Mesenchymal stem cell (in vitro differentiated cells and primary cell): Measurements from ENCODE around the gene ENDOD1.

Experiments
- DNase-seq: peaks from one replicate; pipeline ENCODE4 v3.0.0-alpha.2; 2013
- H2AFZ ChIP-seq: one replicate; pipeline ENCODE4 v1.6.1; 2013; ENCODE audit warnings: low read depth, mild to moderate bottlenecking, control low read depth, inconsistent platforms, low read length, moderate library complexity
- H2AK5ac ChIP-seq: 2 replicates; pipeline ENCODE4 v1.6.1; 2013; ENCODE audit warnings: low read length, moderate library complexity, mild to moderate bottlenecking, inconsistent platforms; ENCODE audit not compliant: severe bottlenecking
- H2BK120ac ChIP-seq: one replicate; pipeline ENCODE4 v1.6.1; 2013; ENCODE audit warnings: low read depth, mild to moderate bottlenecking, inconsistent platforms, low read length, moderate library complexity
- H2BK12ac ChIP-seq, 2 experiments: one replicate each; pipeline ENCODE4 v1.6.1; 2013; ENCODE audit warnings: inconsistent platforms in 2 of 2, low read length in 2 of 2, mild to moderate bottlenecking in 2 of 2, moderate library complexity in 2 of 2, control low read depth in 1 of 2
- H2BK15ac ChIP-seq: one replicate; pipeline ENCODE4 v1.6.1; 2013; ENCODE audit warnings: mild to moderate bottlenecking, low read depth, inconsistent platforms; ENCODE audit not compliant: poor library complexity, severe bottlenecking
- H2BK5ac ChIP-seq: 2 replicates; pipeline ENCODE4 v1.6.1; 2013; ENCODE audit warnings: low read depth, mild to moderate bottlenecking, low read length, control low read depth, inconsistent platforms; ENCODE audit not compliant: poor library complexity, severe bottlenecking
- H3K14ac ChIP-seq, 2 experiments: one replicate each; pipeline ENCODE4 v1.6.1; 2013; ENCODE audit warnings: inconsistent platforms in 2 of 2, low read length in 2 of 2, control low read depth in 1 of 2, mild to moderate bottlenecking in 1 of 2, moderate library complexity in 1 of 2
- H3K18ac ChIP-seq, 2 experiments: one replicate each; pipeline ENCODE4 v1.6.1; 2013; ENCODE audit warnings: inconsistent platforms in 2 of 2, low read length in 2 of 2, control low read depth in 1 of 2, low read depth in 1 of 2, mild to moderate bottlenecking in 1 of 2
- H3K23ac ChIP-seq, 2 experiments: one replicate each; pipeline ENCODE4 v1.6.1; 2013; ENCODE audit warnings: inconsistent platforms in 2 of 2, low read length in 2 of 2, mild to moderate bottlenecking in 2 of 2, moderate library complexity in 2 of 2, control low read depth in 1 of 2
- H3K27ac ChIP-seq: 2 replicates; pipeline ENCODE4 v1.5.1; 2013; ENCODE audit warnings: mild to moderate bottlenecking, moderate library complexity, low read length, control low read depth, inconsistent platforms; ENCODE audit not compliant: poor library complexity, severe bottlenecking
- H3K27me3 ChIP-seq, 2 experiments: 2 replicates each; pipeline versions ENCODE4 v1.6.1 to v1.7.0; 2013; ENCODE audit warnings: low read length in 2 of 2, mild to moderate bottlenecking in 2 of 2, moderate library complexity in 2 of 2, control low read depth in 1 of 2, inconsistent platforms in 1 of 2; ENCODE audit not compliant: control insufficient read depth in 1 of 2, insufficient read depth in 1 of 2
- H3K36me3 ChIP-seq, 2 experiments: 2 replicates each; pipeline versions ENCODE4 v1.6.1 to v1.7.0; 2013; ENCODE audit warnings: low read length in 2 of 2, control low read depth in 1 of 2, inconsistent platforms in 1 of 2, low read depth in 1 of 2, mild to moderate bottlenecking in 1 of 2; ENCODE audit not compliant: insufficient read depth in 2 of 2, control insufficient read depth in 1 of 2
- H3K4ac ChIP-seq, 2 experiments: one replicate each; pipeline ENCODE4 v1.6.1; 2013; ENCODE audit warnings: inconsistent platforms in 2 of 2, low read length in 2 of 2, mild to moderate bottlenecking in 2 of 2, moderate library complexity in 2 of 2, control low read depth in 1 of 2, low read depth in 1 of 2
- H3K4me1 ChIP-seq: 2 replicates; pipeline ENCODE4 v1.6.1; 2013; ENCODE audit warnings: low read depth, low read length, control low read depth; ENCODE audit not compliant: control insufficient read depth, insufficient read depth
- H3K4me2 ChIP-seq: 2 replicates; pipeline ENCODE4 v1.6.1; 2013; ENCODE audit warnings: low read length, mild to moderate bottlenecking, inconsistent platforms; ENCODE audit not compliant: poor library complexity, severe bottlenecking
- H3K4me3 ChIP-seq, 2 experiments: 2 replicates each; pipeline versions ENCODE4 v1.5.1 to v1.7.0; 2013; ENCODE audit warnings: low read length in 2 of 2, mild to moderate bottlenecking in 2 of 2, control low read depth in 1 of 2, low read depth in 1 of 2; ENCODE audit not compliant: insufficient read depth in 1 of 2
- H3K79me1 ChIP-seq: replicated peaks from 2 replicates; pipeline ENCODE4 v1.6.1; 2013; ENCODE audit warnings: mild to moderate bottlenecking, control low read depth, low read length, inconsistent platforms; ENCODE audit not compliant: poor library complexity, severe bottlenecking
- H3K9ac ChIP-seq: 2 replicates; pipeline ENCODE4 v1.7.0; 2013; ENCODE audit warnings: mild to moderate bottlenecking, low read length, moderate library complexity
- H3K9me3 ChIP-seq: 2 replicates; pipeline ENCODE4 v1.7.0; 2013; ENCODE audit warnings: mild to moderate bottlenecking, low read length; ENCODE audit not compliant: control insufficient read depth
- H4K8ac ChIP-seq: one replicate; pipeline ENCODE4 v1.6.1; 2013; ENCODE audit warnings: inconsistent platforms, mild to moderate bottlenecking, low read length, moderate library complexity
- H4K91ac ChIP-seq: one replicate; pipeline ENCODE4 v1.6.1; 2013; ENCODE audit warnings: mild to moderate bottlenecking, low read length, inconsistent platforms
- WGBS: methylation state at CpG from one replicate; pipeline ENCODE4 v1.1.7; 2013; ENCODE audit warnings: mixed read lengths; 5-methylcytosine and 5-hydroxymethylcytosine counted together

ENDOD1 gene

DNA sequence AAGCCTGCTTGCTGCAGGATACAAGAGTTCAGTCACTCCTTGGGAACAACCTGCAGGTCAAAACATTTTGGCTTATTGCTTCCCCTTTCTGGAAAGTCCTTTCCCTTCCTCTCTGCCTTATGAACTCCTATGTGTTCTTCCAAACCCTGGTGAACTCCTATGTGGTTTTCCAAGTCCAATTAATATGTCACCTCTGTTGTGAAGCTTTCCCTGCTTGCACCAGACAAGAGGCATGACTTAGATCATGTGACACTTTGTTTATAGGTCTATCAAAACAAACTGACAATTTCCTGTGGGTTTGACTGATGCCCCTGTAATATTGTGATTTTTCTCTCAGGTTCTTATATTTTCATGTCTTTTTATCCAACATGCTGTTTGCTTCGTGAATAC is 64.2 kb downstream of the ENDOD1 start:
- H4K8ac ChIP-seq, result peak overlapping the region; percentile 19
- H3K14ac ChIP-seq, result no peak overlapping the region
- H4K91ac ChIP-seq, result peak overlapping the region; percentile 23
- no peak overlapping the region for H2BK5ac ChIP-seq
- H3K36me3 ChIP-seq, result no peaks in the 10 kb centered on the region
- H3K79me1 ChIP-seq, result no peaks in the 10 kb centered on the region
- no peak overlapping the region for H3K4me2 ChIP-seq
- H3K27ac ChIP-seq, result no peak overlapping the region
- no peaks in the 10 kb centered on the region for H3K27me3 ChIP-seq
- no peak overlapping the region for H3K4ac ChIP-seq
- no peak overlapping the region for H2BK15ac ChIP-seq
- H3K23ac ChIP-seq, result no peak overlapping the region
- H3K9me3 ChIP-seq, result no peaks in the 10 kb centered on the region
- peak overlapping the region; percentile 4 to 38 for H3K18ac ChIP-seq
- H2AK5ac ChIP-seq, result no peak overlapping the region
- H2BK12ac ChIP-seq, result peak overlapping the region in 1 of 2 experiments; percentile 6
- no peak overlapping the region for H3K9ac ChIP-seq
- no peak for DNase-seq
- H2AFZ ChIP-seq, result no peak overlapping the region
- H3K4me1 ChIP-seq, result peaks cover 17% of the 10 kb centered on the region
- no peak overlapping the region for H3K4me3 ChIP-seq
- no peak overlapping the region for H2BK120ac ChIP-seq
- WGBS, result no CpG with 5 or more reads among the region's 1 CpG

DNA sequence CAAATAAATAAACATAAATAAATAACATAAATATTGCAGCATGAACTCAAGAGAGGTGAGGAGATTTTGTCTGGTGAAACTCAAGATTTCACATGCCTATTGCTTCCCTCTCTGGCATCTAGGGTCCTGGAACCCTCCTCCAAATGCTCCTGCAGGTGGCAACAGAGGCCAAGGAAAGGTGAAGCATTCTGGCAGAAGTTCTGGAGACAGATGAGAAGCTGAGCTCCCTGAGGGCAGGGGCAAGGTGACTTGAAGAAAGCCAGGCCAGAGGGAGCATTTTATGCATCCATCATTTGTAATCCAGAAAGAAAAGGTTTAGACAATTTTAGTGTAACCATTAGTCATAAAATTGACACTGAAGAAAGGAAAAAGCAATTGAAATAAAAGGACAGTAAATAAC is 64.9 kb downstream of the ENDOD1 start:
- Histone ChIP-seq H3K18ac (no peak overlapping the region), H2BK12ac (no peak overlapping the region), H3K4ac (no peak overlapping the region), H3K9me3 (no peaks in the 10 kb centered on the region), H3K27ac (no peak overlapping the region), H3K4me1 (peaks cover 14% of the 10 kb centered on the region), H3K23ac (no peak overlapping the region), H3K9ac (no peak overlapping the region), H3K27me3 (no peaks in the 10 kb centered on the region), H2AFZ (no peak overlapping the region), H4K8ac (no peak overlapping the region), H3K36me3 (no peaks in the 10 kb centered on the region), H2BK5ac (no peak overlapping the region), H3K14ac (no peak overlapping the region), H4K91ac (no peak overlapping the region), H2BK15ac (no peak overlapping the region), H2BK120ac (no peak overlapping the region), H3K79me1 (no peaks in the 10 kb centered on the region), H3K4me2 (no peak overlapping the region), H3K4me3 (no peak overlapping the region), H2AK5ac (no peak overlapping the region)
- peak; percentile 72 for DNase-seq

DNA sequence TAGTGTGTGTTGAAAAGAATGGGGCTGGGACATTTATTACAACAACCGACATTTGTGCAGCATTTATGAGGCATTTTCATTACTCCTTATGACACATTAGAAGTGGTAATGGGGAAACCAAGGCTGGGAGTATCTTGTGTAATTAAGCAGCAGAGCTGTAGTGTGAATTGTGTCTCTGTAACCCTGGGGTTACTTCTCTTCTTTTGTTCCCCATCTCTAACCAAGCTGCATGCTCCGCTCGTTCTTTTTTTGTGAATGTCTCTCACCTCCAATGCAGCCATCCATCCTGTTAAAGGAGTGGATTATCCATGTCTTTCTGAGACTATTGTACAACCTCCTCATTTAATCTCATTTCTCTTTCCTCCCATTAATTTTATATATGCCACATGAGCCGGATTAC is 65.7 kb downstream of the ENDOD1 start:
- no peaks in the 10 kb centered on the region for H3K27me3 ChIP-seq
- H4K8ac ChIP-seq, result no peak overlapping the region
- no peak overlapping the region for H2BK15ac ChIP-seq
- WGBS, result 97% methylated on average over 3 of the region's 4 CpGs
- H3K4ac ChIP-seq, result no peak overlapping the region
- H3K79me1 ChIP-seq, result no peaks in the 10 kb centered on the region
- no peaks in the 10 kb centered on the region for H3K9me3 ChIP-seq
- H3K4me2 ChIP-seq, result no peak overlapping the region
- no peak overlapping the region for H3K18ac ChIP-seq
- H3K36me3 ChIP-seq, result no peaks in the 10 kb centered on the region
- no peak overlapping the region for H3K4me3 ChIP-seq
- H3K23ac ChIP-seq, result no peak overlapping the region
- no peak overlapping the region for H2BK5ac ChIP-seq
- H2BK12ac ChIP-seq, result no peak overlapping the region
- H3K9ac ChIP-seq, result no peak overlapping the region
- peaks cover 6% of the 10 kb centered on the region for H3K4me1 ChIP-seq
- H2AFZ ChIP-seq, result no peak overlapping the region
- H3K27ac ChIP-seq, result no peak overlapping the region
- no peak overlapping the region for H4K91ac ChIP-seq
- no peak overlapping the region for H3K14ac ChIP-seq
- no peak overlapping the region for H2AK5ac ChIP-seq
- H2BK120ac ChIP-seq, result no peak overlapping the region
- no peak for DNase-seq

DNA sequence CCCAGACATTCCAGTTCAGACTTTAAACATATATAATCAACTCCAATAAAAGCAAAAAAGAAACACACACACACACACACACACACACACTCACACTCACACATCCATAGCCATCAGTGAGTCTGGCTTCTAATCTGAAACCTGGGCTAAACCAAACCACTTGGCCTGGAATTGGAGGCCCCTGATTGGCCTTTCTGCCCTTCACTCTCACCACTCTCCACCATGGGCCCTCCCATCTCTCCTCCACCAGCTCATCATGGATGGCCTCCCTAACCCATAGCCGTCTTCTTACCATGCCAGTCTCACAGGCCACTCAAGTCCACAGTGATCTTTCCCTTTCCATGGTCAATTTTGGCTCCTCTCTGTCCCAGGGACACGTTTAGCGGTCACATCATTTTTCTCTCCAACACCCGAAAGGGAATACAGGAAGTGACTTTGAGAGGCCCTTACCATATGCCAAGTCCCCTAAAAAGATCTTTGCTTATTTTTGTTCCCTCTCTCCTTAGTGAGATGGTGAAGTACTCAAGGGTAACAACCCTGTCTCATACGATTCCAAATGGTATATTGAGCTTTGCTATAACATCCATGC is 66.6 kb downstream of the ENDOD1 start:
- Histone ChIP-seq H3K27me3 (no peaks in the 10 kb centered on the region), H3K36me3 (no peaks in the 10 kb centered on the region), H4K91ac (no peak overlapping the region), H3K4me2 (no peak overlapping the region), H2AK5ac (no peak overlapping the region), H3K27ac (no peak overlapping the region), H3K4ac (no peak overlapping the region), H3K9ac (no peak overlapping the region), H2BK15ac (no peak overlapping the region), H2AFZ (no peak overlapping the region), H3K4me1 (peaks cover under 1% of the 10 kb centered on the region), H2BK12ac (peak overlapping the region in 1 of 2 experiments; percentile 29), H3K23ac (no peak overlapping the region), H3K14ac (no peak overlapping the region), H3K9me3 (no peaks in the 10 kb centered on the region), H4K8ac (no peak overlapping the region), H3K18ac (no peak overlapping the region), H2BK120ac (no peak overlapping the region), H3K4me3 (no peak overlapping the region), H3K79me1 (no peaks in the 10 kb centered on the region), H2BK5ac (no peak overlapping the region)
- no peak for DNase-seq
- WGBS, result 82% methylated on average over 4 of the region's 5 CpGs
